Breast epithelium (tissue), 3 donors: Measurements from ENCODE around the gene PXDN.

ENCODE experiments used
- CTCF ChIP-seq, 3 donors: fragments of 450-650 bp; IDR thresholded peaks; one replicate each; pipeline ENCODE4 v1.5.1; 2016 to 2017; ENCODE audit warnings: antibody characterized with exemption in 3 of 3, mild to moderate bottlenecking in 3 of 3, moderate library complexity in 3 of 3
- POLR2A ChIP-seq: fragments of 450-650 bp; IDR thresholded peaks from one replicate; pipeline ENCODE4 v1.6.1; 2016; ENCODE audit warnings: antibody characterized with exemption, mild to moderate bottlenecking, moderate library complexity
- POLR2AphosphoS5 ChIP-seq, 3 donors: sonication (generic); formaldehyde crosslinking; IDR thresholded peaks; one replicate each; pipeline ENCODE4 v1.6.1; 2017; ENCODE audit warnings: antibody characterized with exemption in 3 of 3

- TF ChIP-seq POLR2AphosphoS5 (IDR thresholded peaks at IDR 0.05): no peak
- TF ChIP-seq CTCF (IDR thresholded peaks at IDR 0.05): no peak
- TF ChIP-seq POLR2A: no peak
These were observed 134.7 kb downstream of the PXDN start for GRCh38 chr2:1609485-1610095.
